PFSK-1 (cell line): Measurements from ENCODE around the gene OR1S2.
"Not testable (repeated sequence)": the region's sequence is repeated elsewhere in the genome, so short reads cannot be mapped to it uniquely, and the experiment has no call there.

ENCODE experiments used
- FOXP2 ChIP-seq: optimal IDR thresholded peaks from 2 replicates; pipeline ENCODE3; 2011; ENCODE audit warnings: borderline replicate concordance, control low read depth, inconsistent platforms; ENCODE audit not compliant: insufficient read depth; ENCODE audit errors: extremely low read length, extremely low read depth
- POLR2AphosphoS5 ChIP-seq: IDR thresholded peaks from 2 replicates; pipeline ENCODE4 v1.6.1; 2012; ENCODE audit warnings: low read depth, mild to moderate bottlenecking, control low read depth, low read length, moderate library complexity
- REST ChIP-seq, 2 experiments: IDR thresholded peaks; 2 replicates each; pipeline versions ENCODE4 v1.6.1 to v1.8.0; 2011 to 2012; ENCODE audit warnings: low read depth in 2 of 2, low read length in 2 of 2, control low read depth in 1 of 2, inconsistent platforms in 1 of 2, mild to moderate bottlenecking in 1 of 2, moderate library complexity in 1 of 2; ENCODE audit not compliant: insufficient read depth in 1 of 2
- SIN3A ChIP-seq: IDR thresholded peaks from 2 replicates; pipeline ENCODE4 v1.6.1; 2012; ENCODE audit warnings: mild to moderate bottlenecking, low read length, moderate library complexity, borderline replicate concordance; ENCODE audit not compliant: insufficient read depth
- TAF1 ChIP-seq: IDR thresholded peaks from 2 replicates; pipeline ENCODE4 v1.6.1; 2012; ENCODE audit warnings: low read length, control low read depth, borderline replicate concordance; ENCODE audit not compliant: insufficient read depth

Gene OR1S2

GRCh38 chr11:58216476-58216875 lies 12.5 kb upstream of the OR1S2 start:
- no peak for TF ChIP-seq TAF1
- TF ChIP-seq POLR2AphosphoS5 = no peak
- no peak for TF ChIP-seq REST (IDR thresholded peaks at IDR 0.05; ENCODE audit: insufficient read depth in 1 of 2, low read depth in 2 of 2, low read length in 2 of 2)
- no peak for TF ChIP-seq FOXP2
- TF ChIP-seq SIN3A = no peak

GRCh38 chr11:58212420-58212819 lies 8.5 kb upstream of the OR1S2 start, which contains the start of gene OR1S1:
Gene OR1S1, plus strand, starts transcription at chr11:58212720.
- TF ChIP-seq SIN3A; POLR2AphosphoS5; REST (IDR thresholded peaks at IDR 0.05; ENCODE audit: insufficient read depth in 1 of 2, low read depth in 2 of 2, low read length in 2 of 2): not testable (repeated sequence)

- TF ChIP-seq SIN3A (no peak), POLR2AphosphoS5 (no peak), TAF1 (no peak), FOXP2 (no peak)
Observed at GRCh38 chr11:58199271-58199670, 4.7 kb downstream of the OR1S2 start.

GRCh38 chr11:58195939-58196338 lies 8.0 kb downstream of the OR1S2 start:
- TF ChIP-seq REST (IDR thresholded peaks at IDR 0.05; ENCODE audit: insufficient read depth in 1 of 2, low read depth in 2 of 2, low read length in 2 of 2) = no peak
- TF ChIP-seq POLR2AphosphoS5 = no peak
- TF ChIP-seq TAF1 = no peak
- no peak for TF ChIP-seq FOXP2
- no peak for TF ChIP-seq SIN3A

GRCh38 chr11:58193391-58193790 lies 10.6 kb downstream of the OR1S2 start:
- TF ChIP-seq TAF1 (no peak), FOXP2 (no peak), SIN3A (no peak), POLR2AphosphoS5 (no peak), REST (IDR thresholded peaks at IDR 0.05; ENCODE audit: insufficient read depth in 1 of 2, low read depth in 2 of 2, low read length in 2 of 2) (no peak)

GRCh38 chr11:58192229-58192628 lies 11.7 kb downstream of the OR1S2 start:
- TF ChIP-seq POLR2AphosphoS5 = no peak
- TF ChIP-seq FOXP2 = no peak
- no peak for TF ChIP-seq REST (IDR thresholded peaks at IDR 0.05; ENCODE audit: insufficient read depth in 1 of 2, low read depth in 2 of 2, low read length in 2 of 2)
- TF ChIP-seq SIN3A = no peak
- TF ChIP-seq TAF1 = no peak
